PC-9 (cell line): ENCODE results near the gene ATP6V1E1. TPM values are rescaled to one million over a fixed set of nuclear protein-coding genes. Genes with fewer than 3 reads are reported as not detected.

Experiments used
- BruUV-seq: library from RNA; stranded (reverse); fragments of 400-500 nt; replicated peaks from 2 replicates; lab custom pipeline; 2021; lab: Mats Ljungman, UMichigan
- CTCF ChIA-PET: fragments of 300-600 bp; sonication (Branson Sonifier 250); formaldehyde crosslinking; loops from one replicate; lab custom pipeline; 2022; ENCODE audit warnings: antibody characterized with exemption; lab: Charles Lee
- POLR2A ChIA-PET: fragments of 300-600 bp; sonication (Branson Sonifier 250); formaldehyde crosslinking; loops from one replicate; lab custom pipeline; 2022; ENCODE audit warnings: antibody characterized with exemption; ENCODE audit not compliant: unreplicated experiment; lab: Charles Lee
- DNase-seq, 2 experiments: peaks; one replicate each; pipeline versions ENCODE4 v3.0.0 to v3.0.0-alpha.2; 2015 to 2022; ENCODE audit warnings: mixed read lengths in 1 of 2
- H2AFZ ChIP-seq: fragments of 200-600 bp; sonication (generic); 2 replicates; pipeline ENCODE4 v1.8.1; 2017; ENCODE audit warnings: antibody characterized with exemption
- H3F3A ChIP-seq: fragments of 200-600 bp; sonication (generic); 2 replicates; pipeline ENCODE4 v1.8.1; 2017; ENCODE audit warnings: antibody characterized with exemption, mild to moderate bottlenecking, low read depth; ENCODE audit not compliant: insufficient read depth
- H3K27ac ChIP-seq: fragments of 200-600 bp; sonication (generic); 2 replicates; pipeline ENCODE4 v1.6.1; 2016; ENCODE audit warnings: mixed run types
- H3K27me3 ChIP-seq: fragments of 200-600 bp; sonication (generic); 2 replicates; pipeline ENCODE4 v1.6.1; 2016; ENCODE audit warnings: low read depth, mixed run types; ENCODE audit not compliant: insufficient read depth
- H3K36me3 ChIP-seq: fragments of 200-600 bp; sonication (generic); 2 replicates; pipeline ENCODE4 v1.6.1; 2016; ENCODE audit warnings: low read depth, mixed run types
- H3K4me1 ChIP-seq: fragments of 200-600 bp; sonication (generic); replicated peaks from 2 replicates; pipeline ENCODE4 v1.6.1; 2016; ENCODE audit warnings: mixed run types; ENCODE audit not compliant: insufficient read depth
- H3K4me2 ChIP-seq: fragments of 200-600 bp; sonication (generic); 2 replicates; pipeline ENCODE4 v1.6.1; 2017; ENCODE audit warnings: mixed run types
- H3K4me3 ChIP-seq: fragments of 200-600 bp; sonication (generic); 2 replicates; pipeline ENCODE4 v1.6.1; 2016; ENCODE audit warnings: mixed run types
- H3K79me2 ChIP-seq: fragments of 200-600 bp; sonication (generic); 2 replicates; pipeline ENCODE4 v1.6.1; 2017; ENCODE audit warnings: low read depth, mixed run types
- H3K9me2 ChIP-seq: fragments of 200-600 bp; sonication (generic); 2 replicates; pipeline ENCODE4 v1.8.1; 2017; ENCODE audit warnings: mild to moderate bottlenecking; ENCODE audit not compliant: insufficient read depth
- H3K9me3 ChIP-seq: fragments of 200-600 bp; sonication (generic); 2 replicates; pipeline ENCODE4 v1.8.1; 2016; ENCODE audit warnings: low read depth; ENCODE audit not compliant: insufficient read depth
- H4K20me1 ChIP-seq: fragments of 200-600 bp; sonication (generic); 2 replicates; pipeline ENCODE4 v1.8.1; 2017; ENCODE audit not compliant: insufficient read depth
- CTCF ChIP-seq: fragments of 200-600 bp; sonication (generic); conservative IDR thresholded peaks from 2 replicates; pipeline ENCODE4 v1.6.1; 2017; ENCODE audit warnings: mixed run types, antibody characterized with exemption, mild to moderate bottlenecking, moderate library complexity
- EZH2 ChIP-seq: fragments of 200-600 bp; sonication (generic); IDR thresholded peaks from 2 replicates; pipeline ENCODE4 v1.8.0; 2017; ENCODE audit warnings: antibody characterized with exemption, low read depth
- intact Hi-C: fragments of 100-400 bp; cut with micrococcal nuclease; formaldehyde crosslinking; loops from one replicate; pipeline ENCODE4 v1.10.0; 2022; ENCODE audit not compliant: unreplicated experiment
- total RNA-seq: library from RNA; stranded (reverse); gene quantifications from 2 replicates; pipeline ENCODE4 v1.2.3, GENCODE V29; 2021

The ATP6V1E1 gene
- total RNA-seq, 1 experiment from 2014 or later, result 58.0 TPM

GRCh38 chr22:17575151-17575550 lies 53.4 kb downstream of the ATP6V1E1 start:
- no peak overlapping the region for H2AFZ ChIP-seq
- H3K4me3 ChIP-seq, result no peak overlapping the region
- no TSS peak for BruUV-seq
- no peaks in the 10 kb centered on the region for H3K9me2 ChIP-seq
- no peaks in the 10 kb centered on the region for H3K27me3 ChIP-seq
- H4K20me1 ChIP-seq, result no peaks in the 10 kb centered on the region
- H3K79me2 ChIP-seq, result no peaks in the 10 kb centered on the region
- peaks cover 14% of the 10 kb centered on the region; the same call in 1 of the 2 replicates for H3K4me1 ChIP-seq
- no peak for DNase-seq
- intact Hi-C loops, result no loop called here
- ChIA-PET CTCF (no interaction called here), POLR2A (no interaction called here)
- H3F3A ChIP-seq, result peaks cover 15% of the 10 kb centered on the region
- H3K9me3 ChIP-seq, result no peaks in the 10 kb centered on the region
- no peak overlapping the region for H3K4me2 ChIP-seq
- no peak overlapping the region for H3K27ac ChIP-seq
- TF ChIP-seq EZH2, result no peak
- no peak for TF ChIP-seq CTCF
- H3K36me3 ChIP-seq, result no peaks in the 10 kb centered on the region

DNA sequence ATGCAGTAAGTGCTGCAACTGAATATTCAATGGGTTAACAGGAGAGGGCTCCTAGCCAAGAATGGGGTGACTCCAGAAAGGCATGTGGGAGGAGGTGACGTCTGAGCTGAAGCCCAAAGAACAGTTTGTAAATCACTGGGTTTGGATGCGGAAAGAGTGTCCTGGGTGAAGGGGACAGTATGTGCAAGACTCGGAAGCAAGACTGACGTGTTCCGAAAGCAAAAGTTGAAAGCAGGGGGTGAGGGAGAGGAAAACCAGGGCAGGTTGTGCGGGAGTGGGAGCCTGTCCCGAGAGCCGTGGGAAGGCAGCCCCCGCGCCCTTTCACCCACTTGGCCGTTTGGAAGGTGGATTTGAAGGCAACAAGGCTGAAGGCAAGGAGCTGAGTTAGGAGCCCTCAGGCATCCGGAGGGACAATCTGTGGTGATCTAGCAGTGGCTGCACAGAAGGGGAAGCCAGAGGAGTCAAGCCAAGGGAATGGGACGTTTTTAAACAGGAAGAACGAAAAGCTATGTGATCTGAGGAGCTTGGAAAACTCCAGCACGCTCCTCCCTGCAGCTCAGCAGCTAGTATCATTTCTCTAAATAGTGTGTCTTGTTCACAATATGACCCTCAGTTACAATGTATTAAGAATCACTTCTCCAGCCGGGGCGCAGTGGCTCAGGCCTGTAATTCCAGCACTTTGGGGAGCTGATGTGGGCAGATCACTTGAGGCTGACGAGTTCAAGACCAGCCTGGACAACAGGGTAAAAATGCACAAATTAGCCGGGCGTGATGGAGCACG lies 57.5 kb downstream of the ATP6V1E1 start:
- H3K27me3 ChIP-seq, result no peaks in the 10 kb centered on the region
- TF ChIP-seq CTCF (no peak), EZH2 (no peak)
- intact Hi-C loops, result no loop called here
- no peak overlapping the region for H3K4me3 ChIP-seq
- H3K79me2 ChIP-seq, result no peaks in the 10 kb centered on the region
- no TSS peak for BruUV-seq
- H3K36me3 ChIP-seq, result no peaks in the 10 kb centered on the region
- H3K9me2 ChIP-seq, result no peaks in the 10 kb centered on the region
- POLR2A ChIA-PET, result interaction anchor here (0.5 to 0.7 kb wide), 3 partner anchors 21 to 1560 kb away, joined by 3 to 7 read pairs (median 4); no protein-coding TSS in a partner anchor
- H3F3A ChIP-seq, result peaks cover 8% of the 10 kb centered on the region
- peak; percentile 39 to 43 for DNase-seq
- CTCF ChIA-PET, result interaction anchor here (0.6 to 0.7 kb wide), 2 partner anchors 12 to 63 kb away, joined by 3 to 5 read pairs; no protein-coding TSS in a partner anchor
- no peak overlapping the region for H2AFZ ChIP-seq
- peak overlapping the region; percentile 23 for H3K4me2 ChIP-seq
- H3K4me1 ChIP-seq, result peaks cover 7% of the 10 kb centered on the region; the same call in 1 of the 2 replicates
- H3K27ac ChIP-seq, result no peak overlapping the region
- H4K20me1 ChIP-seq, result no peaks in the 10 kb centered on the region
- no peaks in the 10 kb centered on the region for H3K9me3 ChIP-seq

GRCh38 chr22:17569971-17570511 lies 58.5 kb downstream of the ATP6V1E1 start:
- Histone ChIP-seq H3K27me3 (no peaks in the 10 kb centered on the region), H4K20me1 (no peaks in the 10 kb centered on the region), H3F3A (no peaks in the 10 kb centered on the region; the same call in 1 of the 2 replicates), H3K4me2 (peak overlapping the region; percentile 19; the same call in 1 of the 2 replicates), H3K4me3 (no peak overlapping the region), H3K36me3 (no peaks in the 10 kb centered on the region), H3K27ac (no peak overlapping the region), H2AFZ (no peak overlapping the region), H3K4me1 (no peaks in the 10 kb centered on the region), H3K9me2 (no peaks in the 10 kb centered on the region), H3K79me2 (no peaks in the 10 kb centered on the region), H3K9me3 (no peaks in the 10 kb centered on the region)
- POLR2A ChIA-PET, result no interaction called here
- TF ChIP-seq CTCF, result no peak
- CTCF ChIA-PET, result interaction anchor here (0.7 kb wide), 1 partner anchor 12 kb away, joined by 3 read pairs; no protein-coding TSS in a partner anchor
- intact Hi-C loops, result no loop called here
- DNase-seq, result no peak
- BruUV-seq, result no TSS peak
